ENCODE measurements around the gene RUFY3.
"Not testable (repeated sequence)": the region's sequence is repeated elsewhere in the genome, so short reads cannot be mapped to it uniquely, and the experiment has no call there.

The RUFY3 gene
- 42.3 to 137 (median 59.8) reads per million in 18 experiments for total RNA-seq

- DNase-seq = no peak
Measured at GRCh38 chr4:70721747-70722146, at the start of gene RUFY3. Gene RUFY3, plus strand, starts transcription at chr4:70721964. Its CDS starts 610 bp downstream, at chr4:70722574.

GRCh38 chr4:70674191-70674590 lies 47.6 kb upstream of the RUFY3 start:
- no peak for DNase-seq

GRCh38 chr4:70674731-70675130 lies 47.0 kb upstream of the RUFY3 start:
- no peak for DNase-seq

GRCh38 chr4:70676554-70677090 lies 45.1 kb upstream of the RUFY3 start:
- DNase-seq = no peak

- DNase-seq = no peak
Measured at GRCh38 chr4:70678383-70678999, 43.3 kb upstream of the RUFY3 start.

- DNase-seq = no peak
Measured at GRCh38 chr4:70680934-70681333, 40.8 kb upstream of the RUFY3 start.

GRCh38 chr4:70681704-70682103 lies 40.1 kb upstream of the RUFY3 start:
- DNase-seq = no peak

GRCh38 chr4:70682142-70682541 lies 39.6 kb upstream of the RUFY3 start:
- DNase-seq = not testable (repeated sequence)

- peak; percentile 34 to 41 for DNase-seq
Measured at GRCh38 chr4:70687392-70687791, 34.4 kb upstream of the RUFY3 start.

- DNase-seq = peak; percentile 98 to 100
Measured at GRCh38 chr4:70687821-70688794, 33.7 kb upstream of the RUFY3 start, which contains the start of gene UTP3. Gene UTP3, plus strand, starts transcription at chr4:70688532. Its CDS starts 146 bp downstream, at chr4:70688678.

- no peak for DNase-seq
Measured at GRCh38 chr4:70688795-70689231, 33.0 kb upstream of the RUFY3 start.

- peak; percentile 80 to 88 for DNase-seq
Measured at GRCh38 chr4:70691661-70692060, 30.1 kb upstream of the RUFY3 start.

GRCh38 chr4:70694633-70695032 lies 27.1 kb upstream of the RUFY3 start:
- not testable (repeated sequence) for DNase-seq

- not testable (repeated sequence) for DNase-seq
Measured at GRCh38 chr4:70698435-70698834, 23.3 kb upstream of the RUFY3 start.

- DNase-seq = no peak
Measured at GRCh38 chr4:70700712-70701111, 21.1 kb upstream of the RUFY3 start.

GRCh38 chr4:70701271-70701670 lies 20.5 kb upstream of the RUFY3 start:
- DNase-seq = no peak

- not testable (repeated sequence) for DNase-seq
Measured at GRCh38 chr4:70702592-70702991, 19.2 kb upstream of the RUFY3 start.

GRCh38 chr4:70703619-70704214 lies 18.0 kb upstream of the RUFY3 start:
- DNase-seq = peak in 1 of 2 donors; percentile 13

GRCh38 chr4:70704215-70704930 lies 17.4 kb upstream of the RUFY3 start:
- DNase-seq = peak; percentile 51 to 73

- DNase-seq = no peak
Measured at GRCh38 chr4:70704931-70705182, 16.9 kb upstream of the RUFY3 start.

- peak; percentile 72 to 83 for DNase-seq
Measured at GRCh38 chr4:70705183-70706043, 16.4 kb upstream of the RUFY3 start.
